NCI-H2196 (cell line): ENCODE results near the gene ZBTB16.

Source experiments
- DNase-seq: peaks from one replicate; lab custom pipeline; 2025; ENCODE audit not compliant: unreplicated experiment; lab: John Stamatoyannopoulos, UW

Gene ZBTB16

DNA sequence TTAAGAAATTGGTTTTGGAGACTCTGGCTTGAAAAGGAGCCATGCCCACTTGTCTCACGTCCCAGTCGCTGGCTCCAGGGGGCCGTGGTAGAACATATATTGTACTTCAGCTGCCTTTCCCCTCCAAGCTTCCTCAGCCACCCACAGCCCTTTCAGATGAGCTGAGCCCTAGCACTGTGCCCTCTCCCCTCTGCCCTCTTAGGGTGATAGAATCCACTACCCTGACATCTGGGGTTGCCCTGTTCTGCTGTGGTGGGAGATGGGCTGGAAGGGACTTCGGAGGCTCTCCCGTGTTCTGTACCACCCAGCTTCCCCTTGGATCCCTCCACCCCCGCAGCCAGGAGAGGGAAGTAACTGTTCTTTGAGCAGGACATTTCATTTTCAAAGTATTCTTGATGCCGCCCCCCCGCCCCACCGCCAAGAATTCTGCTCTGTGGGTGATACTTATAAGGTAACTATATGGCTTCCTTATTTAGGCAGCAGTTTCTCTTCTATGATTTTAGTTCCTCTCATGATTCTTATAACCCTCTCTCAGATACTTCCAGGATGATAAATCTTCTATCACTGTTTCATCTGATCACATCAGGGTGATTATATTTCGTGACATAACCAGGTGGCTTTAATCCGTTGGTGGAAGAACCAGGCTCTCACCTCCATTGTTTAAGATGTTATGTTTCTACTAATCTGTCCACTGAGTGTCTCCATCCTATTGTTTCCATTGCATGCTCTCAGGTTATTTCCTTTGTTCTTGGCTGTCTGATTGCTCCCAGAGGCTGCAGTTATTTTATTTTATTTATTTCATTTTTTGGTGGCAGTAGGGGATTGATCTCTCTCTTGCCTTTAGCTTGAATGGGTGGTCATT is 24.1 kb downstream of the ZBTB16 start:
- no peak for DNase-seq

GRCh38 chr11:114084414-114084813 is 24.9 kb downstream of the ZBTB16 start:
- no peak for DNase-seq

DNA sequence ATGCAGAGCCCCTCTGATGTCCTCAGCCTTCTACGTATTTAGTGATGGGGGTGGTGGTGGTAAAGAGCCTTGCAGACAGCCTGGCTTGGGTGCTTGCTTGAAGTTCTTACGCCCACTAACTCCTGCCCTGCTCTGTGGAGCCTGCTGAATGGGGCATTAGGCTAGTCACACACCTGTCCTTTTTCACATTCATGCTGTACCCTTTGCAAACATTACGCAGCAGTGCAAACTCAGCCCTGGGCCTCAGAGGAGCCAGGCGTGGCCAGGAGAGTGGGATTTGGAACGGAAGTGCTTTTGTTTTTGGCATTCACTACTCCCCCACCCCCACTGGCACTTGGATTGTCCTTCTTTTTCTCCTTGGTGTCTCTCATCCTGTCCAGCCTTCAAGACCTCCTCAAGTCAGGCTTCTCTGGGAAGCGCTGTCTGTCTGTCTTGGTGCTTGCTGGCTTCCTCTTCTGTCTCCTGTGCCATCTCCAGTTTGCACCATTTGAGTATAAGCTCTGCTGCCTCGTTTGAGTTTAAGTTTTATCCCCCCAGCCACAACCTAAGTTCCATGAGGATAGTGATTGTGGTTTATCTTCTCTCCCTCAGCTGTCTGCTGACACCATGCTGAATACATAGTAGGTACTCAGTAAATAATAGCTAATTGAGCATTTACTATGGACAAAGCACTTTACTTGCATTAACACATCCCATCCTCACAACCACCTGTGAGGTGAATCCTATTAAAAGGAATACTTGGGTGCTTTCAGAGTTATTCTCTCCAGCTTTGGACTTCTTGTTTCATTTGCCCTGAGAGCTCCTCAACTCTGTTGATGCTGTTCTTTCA is 26.7 kb downstream of the ZBTB16 start:
- DNase-seq = peak; percentile 85

- DNase-seq = no peak
Measured at GRCh38 chr11:114087025-114087424, 27.5 kb downstream of the ZBTB16 start.

GRCh38 chr11:114088216-114088615 is 28.7 kb downstream of the ZBTB16 start:
- DNase-seq = no peak

DNA sequence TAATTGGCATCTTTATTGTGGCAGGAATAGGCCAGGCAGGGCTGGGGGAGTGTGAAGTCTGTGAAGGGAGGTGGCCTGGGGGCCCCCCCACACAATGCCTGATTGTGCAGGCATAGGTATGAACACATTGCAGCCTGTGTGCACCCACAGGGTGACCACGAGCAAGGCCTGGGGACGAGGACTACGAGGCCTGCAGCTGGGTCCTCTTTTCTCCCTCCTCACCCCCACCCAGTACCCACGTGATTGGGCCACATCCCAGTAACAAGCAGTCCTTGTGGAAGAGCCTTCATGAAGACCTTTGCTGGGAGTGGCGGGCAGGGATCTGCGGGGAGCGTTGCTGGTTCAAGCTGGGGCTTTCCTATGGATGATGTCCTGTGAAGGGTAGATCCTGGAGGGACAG is 29.3 kb downstream of the ZBTB16 start:
- no peak for DNase-seq

DNA sequence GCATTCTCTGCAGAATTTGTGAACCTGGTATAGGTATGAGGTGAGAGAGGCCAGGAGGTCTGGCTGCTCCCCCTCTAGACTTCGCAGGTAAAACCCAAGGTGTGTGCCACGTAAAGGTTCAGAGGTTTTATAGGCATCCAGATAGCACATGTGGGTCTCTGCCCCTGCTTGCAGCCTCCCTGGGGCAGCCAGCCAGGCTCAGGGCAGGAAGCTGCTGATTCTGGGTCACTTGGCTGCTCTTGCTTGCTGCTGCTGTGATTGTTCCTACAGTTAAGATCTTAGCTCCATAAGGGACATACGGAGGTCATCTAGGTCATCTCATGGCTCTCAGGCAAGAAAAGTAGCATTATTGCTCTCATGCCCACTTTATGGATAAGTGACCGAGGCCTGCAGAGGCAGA is 30.2 kb downstream of the ZBTB16 start:
- DNase-seq = no peak

- no peak for DNase-seq
Measured at GRCh38 chr11:114090225-114090910, 30.9 kb downstream of the ZBTB16 start.

- DNase-seq = no peak
Measured at GRCh38 chr11:114090976-114091375, 31.5 kb downstream of the ZBTB16 start.

GRCh38 chr11:114091516-114092397 is 32.2 kb downstream of the ZBTB16 start:
- DNase-seq = no peak

- no peak for DNase-seq
Measured at GRCh38 chr11:114092478-114092877, 33.0 kb downstream of the ZBTB16 start.

- DNase-seq = no peak
Measured at GRCh38 chr11:114092953-114093352, 33.4 kb downstream of the ZBTB16 start.

- no peak for DNase-seq
Measured at GRCh38 chr11:114094516-114094915, 35.0 kb downstream of the ZBTB16 start.

DNA sequence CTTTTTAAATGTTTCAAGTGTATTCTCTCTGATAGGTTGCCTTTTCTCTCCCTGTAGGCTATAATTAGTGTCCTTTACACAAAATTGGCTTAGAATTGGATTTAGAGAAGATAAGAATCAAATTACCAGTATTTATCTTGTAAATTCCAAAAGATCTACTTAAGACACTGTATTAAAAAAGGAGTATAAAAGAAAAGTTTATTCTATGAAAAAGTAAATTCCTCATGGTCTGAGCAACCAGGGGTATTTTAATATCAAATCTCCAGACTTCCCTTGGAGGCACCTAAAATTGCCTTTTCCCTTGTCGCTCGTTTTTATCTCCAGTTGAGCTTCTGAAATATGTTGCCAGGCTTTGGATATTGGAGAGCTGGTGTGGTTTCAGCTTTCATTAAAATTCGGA is 36.4 kb downstream of the ZBTB16 start:
- DNase-seq = no peak

DNA sequence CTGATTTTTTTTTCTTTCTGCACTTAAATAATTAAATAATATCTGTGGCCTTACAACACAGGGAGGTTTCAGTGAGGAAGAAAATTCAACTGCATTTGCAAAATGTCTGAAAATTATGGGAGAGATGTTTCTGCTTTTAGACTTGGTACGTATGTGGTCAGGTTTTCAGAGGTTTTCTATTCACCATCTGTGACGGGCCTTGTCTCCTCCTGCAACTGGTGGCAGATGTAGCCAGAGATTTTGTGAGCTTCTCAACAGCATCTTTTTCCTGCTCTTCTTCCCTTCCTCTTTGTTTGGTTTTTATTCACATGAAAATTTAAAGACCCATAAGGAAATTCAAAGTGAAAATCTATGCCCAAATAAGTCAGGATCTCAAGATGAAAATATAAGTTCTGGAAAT is 38.3 kb downstream of the ZBTB16 start:
- DNase-seq = no peak

- peak; percentile 69 for DNase-seq
Measured at GRCh38 chr11:114098927-114099326, 39.4 kb downstream of the ZBTB16 start.

GRCh38 chr11:114099392-114100178 is 40.1 kb downstream of the ZBTB16 start:
- DNase-seq = peak; percentile 13

GRCh38 chr11:114102993-114103896 is 43.7 kb downstream of the ZBTB16 start:
- DNase-seq = no peak

GRCh38 chr11:114105611-114106010 is 46.1 kb downstream of the ZBTB16 start:
- DNase-seq = no peak
